NCI-H1436 treated with DMSO at 0.1 percent for 48 hours (cell line): ENCODE data around the gene NOC3L.
"Not testable (repeated sequence)": the region's sequence is repeated elsewhere in the genome, so short reads cannot be mapped to it uniquely, and the experiment has no call there.

Source experiments
- DNase-seq: peaks from one replicate; lab custom pipeline; 2025; lab: John Stamatoyannopoulos, UW

The NOC3L gene

DNA sequence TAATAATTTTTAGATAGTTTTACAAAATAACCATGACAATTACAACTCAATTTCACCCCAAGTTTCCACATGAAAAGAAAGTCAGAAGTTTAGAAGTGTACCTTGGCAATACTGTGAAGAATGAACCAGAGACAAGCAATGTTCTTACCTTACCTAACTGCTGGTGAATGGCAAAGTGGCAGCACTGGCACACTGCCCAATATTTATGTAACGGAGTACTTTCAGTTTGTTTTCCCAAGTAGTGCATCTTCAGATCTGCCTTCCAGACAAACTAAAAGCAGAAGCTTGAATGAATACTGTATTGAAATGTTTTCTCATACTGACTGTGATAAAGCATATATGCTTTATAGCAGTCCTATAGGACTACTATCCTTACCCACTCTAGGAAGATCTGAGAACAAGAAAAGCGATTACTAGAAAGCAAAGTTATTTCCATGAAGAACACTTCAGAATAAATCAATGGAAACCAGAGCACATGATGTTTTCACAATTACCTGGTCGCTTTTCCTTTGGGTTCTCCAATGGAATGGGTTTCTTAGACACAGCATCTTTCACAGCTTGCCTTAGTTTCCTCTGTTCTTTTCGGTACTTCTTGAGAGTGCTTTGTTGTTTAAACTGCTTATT lies 1.5 kb downstream of the NOC3L start:
- DNase-seq = no peak

DNA sequence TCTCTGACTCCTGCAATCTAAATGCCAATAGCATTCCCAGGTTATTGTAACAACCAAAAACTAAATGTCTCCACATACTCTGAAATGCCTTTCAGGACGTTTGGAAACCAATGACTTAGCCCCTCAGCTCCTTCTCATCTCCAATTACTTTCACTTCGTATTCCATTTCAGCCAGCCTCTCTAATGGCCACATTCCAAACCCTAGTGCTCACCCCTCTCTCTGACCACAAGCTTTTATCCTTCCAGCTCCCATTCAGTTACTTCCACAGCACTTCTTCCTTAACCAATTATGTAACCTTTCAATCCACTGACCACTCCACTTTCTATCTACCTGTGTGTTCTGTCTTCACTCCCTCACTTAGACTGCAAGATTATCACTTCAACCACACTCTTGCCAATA lies 4.3 kb downstream of the NOC3L start:
- DNase-seq = no peak

DNA sequence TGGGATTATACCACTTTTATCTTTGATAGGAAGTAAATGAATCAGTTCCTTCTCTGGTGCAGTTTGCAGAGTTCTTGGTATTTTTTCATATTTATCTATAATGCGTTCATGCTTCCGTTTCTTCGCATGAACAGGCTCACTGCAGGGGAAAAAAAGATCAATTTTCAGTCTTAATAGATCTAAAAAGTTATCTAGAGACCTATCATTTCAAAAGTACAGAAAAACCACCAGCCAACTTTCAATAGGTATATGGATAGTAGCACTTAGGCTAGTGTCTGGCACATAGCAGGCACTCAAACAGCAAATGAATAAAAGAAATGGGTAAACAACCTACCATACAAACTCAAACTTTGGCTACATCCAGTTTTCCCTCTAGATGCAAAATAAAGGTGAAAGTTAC lies 5.5 kb downstream of the NOC3L start:
- DNase-seq = no peak

DNA sequence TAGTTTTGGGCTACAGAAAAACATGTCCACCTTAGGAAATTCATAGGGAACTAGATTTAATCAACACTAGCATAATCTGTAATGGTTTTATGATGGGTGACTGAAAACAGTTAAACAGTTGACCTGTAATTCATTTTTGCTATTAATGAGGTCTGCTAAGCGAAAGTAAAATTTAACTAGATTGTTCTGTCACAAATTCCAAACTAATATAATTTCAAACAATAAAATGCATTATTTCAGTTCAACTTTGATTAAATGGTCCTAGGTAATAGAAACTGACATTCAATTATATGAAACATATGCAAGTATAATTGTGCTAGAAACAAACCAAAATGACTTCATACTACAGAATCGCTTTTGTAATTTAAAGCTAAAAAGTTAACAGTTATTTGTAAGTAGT lies 6.9 kb downstream of the NOC3L start:
- DNase-seq = no peak

DNA sequence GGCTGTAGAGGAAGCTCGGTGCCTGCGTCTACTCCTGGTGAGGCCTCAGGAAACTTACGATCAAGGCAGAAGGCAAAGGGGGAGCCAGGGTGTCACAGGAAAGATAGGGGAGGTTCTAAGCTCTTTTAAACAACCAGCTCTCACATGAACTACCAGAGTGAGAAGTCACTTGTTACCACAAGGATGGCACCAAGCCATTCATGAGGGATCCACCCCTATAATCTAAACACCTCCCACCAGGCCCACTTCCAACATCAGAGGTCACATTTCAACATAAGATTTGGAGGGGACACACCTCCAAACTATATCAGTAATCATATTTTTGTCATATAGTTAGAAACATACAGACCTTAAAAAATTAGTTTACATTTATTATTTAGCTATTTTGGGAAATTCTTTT lies 9.4 kb downstream of the NOC3L start:
- DNase-seq = no peak

DNA sequence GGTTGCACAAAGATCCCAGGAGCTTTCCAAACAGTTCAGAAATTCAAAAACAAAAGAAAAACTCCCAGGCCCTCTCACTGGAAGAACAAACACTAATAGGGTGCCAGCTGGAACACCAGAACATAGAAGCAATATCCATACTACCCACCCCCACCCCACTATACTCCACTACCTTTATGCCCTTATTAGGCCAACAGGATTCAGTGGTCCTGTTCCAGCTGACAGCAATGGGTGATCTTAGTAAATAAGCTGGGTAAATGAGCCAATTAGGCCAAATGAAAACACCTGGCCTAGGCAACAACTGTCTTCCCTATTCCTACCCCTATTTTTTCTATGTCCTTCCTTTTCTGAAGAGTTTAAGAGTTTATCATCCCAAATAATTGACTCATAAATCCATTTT lies 11.7 kb downstream of the NOC3L start:
- DNase-seq = no peak

DNA sequence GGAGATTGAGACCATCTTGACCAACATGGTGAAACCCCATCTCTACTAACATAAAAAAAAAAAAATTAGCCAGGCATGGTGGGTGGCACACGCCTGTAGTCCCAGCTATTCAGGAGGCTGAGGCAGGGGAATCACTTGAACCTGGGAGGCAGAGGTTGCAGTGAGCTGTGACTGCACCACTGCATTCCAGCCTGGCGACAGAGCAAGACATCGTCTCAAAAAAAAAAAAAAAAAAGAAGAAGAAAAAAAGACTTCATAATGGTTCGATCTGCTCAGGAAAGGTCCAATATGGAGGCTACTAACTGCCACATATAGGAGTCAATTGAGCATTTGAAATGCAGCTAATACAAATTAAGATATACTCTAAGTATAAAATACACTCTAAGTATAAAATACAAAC lies 12.2 kb downstream of the NOC3L start:
- not testable (repeated sequence) for DNase-seq

DNA sequence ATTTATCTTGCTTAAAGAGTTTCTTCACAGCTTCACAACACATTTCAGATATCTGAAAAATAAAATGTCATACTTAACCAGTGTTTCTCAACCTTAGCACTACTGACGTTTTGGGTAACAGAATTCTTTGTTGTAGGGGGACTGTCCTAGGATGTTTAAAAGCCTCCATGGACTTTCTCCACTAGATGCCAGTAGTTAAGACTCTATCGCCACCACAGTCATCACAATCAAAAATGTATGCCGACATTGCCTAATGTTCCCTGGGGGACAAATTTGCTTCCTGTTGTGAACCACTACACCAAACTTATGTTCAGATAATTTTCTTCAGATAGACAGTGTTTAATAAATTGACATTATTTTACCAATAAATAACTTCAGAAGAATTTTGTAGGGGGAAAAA lies 13.4 kb downstream of the NOC3L start:
- DNase-seq = no peak

DNA sequence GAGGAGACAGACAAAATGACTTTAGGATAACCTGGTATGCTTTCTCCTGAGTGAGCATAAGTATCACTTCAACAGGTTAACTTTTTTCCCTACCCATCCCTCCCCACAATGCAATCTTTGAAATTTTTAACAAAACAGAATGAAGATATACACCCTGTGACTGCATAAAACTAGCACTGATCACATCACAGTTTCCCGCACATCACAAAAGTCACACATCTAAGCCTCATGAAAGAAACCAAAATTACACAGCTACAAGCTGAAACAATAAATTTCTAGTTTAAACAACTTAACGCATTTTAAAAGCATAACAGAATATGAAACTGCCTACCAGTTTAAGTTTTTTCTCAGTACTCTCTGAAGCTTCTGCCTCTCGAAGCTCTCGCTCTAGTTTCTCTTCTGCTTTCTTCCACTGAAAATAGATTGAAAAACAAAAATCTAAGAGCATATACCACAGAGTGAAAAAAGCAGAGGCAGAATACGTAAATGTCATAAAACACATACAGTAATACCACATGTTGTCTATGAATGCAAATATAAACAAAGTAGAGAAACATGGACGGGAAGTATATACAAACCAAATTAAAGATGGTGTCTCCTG lies 18.1 kb downstream of the NOC3L start:
- no peak for DNase-seq

DNA sequence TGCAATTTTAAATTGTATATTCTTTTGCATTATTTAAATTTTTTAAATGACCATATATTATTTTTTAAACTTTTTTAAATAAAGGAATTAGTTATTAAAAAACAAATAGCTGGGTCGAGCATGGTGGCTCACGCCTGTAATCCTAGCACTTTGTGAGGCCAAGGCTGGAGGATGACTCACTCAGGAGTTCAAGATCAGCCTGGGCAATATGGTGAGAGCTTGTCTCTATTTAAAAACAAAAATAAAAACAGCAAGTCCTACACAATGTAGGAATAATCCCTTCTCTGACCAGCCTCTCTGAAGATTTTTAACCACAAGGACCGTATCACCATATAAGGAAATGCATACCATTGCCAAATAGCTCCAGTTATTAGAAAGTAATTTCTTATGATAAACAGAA lies 19.6 kb downstream of the NOC3L start:
- no peak for DNase-seq

DNA sequence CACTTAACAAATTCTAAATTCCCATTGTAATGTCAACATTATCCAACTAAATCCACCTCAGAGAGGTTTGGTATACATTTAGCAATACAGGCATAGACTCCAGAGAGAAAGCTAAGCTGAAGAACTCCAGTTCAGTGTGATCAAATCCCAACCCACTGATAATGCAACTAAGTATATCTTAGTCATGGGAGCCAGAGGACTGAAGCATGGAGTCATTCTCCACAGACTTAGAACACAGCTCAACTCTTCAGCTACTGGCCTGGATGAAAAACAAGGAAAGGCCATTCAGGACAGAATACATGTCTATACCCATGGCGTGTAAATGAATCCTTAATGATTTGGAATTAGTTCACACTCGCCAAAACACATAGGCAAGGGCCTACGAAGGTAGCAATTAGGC lies 27.9 kb downstream of the NOC3L start:
- DNase-seq = no peak

DNA sequence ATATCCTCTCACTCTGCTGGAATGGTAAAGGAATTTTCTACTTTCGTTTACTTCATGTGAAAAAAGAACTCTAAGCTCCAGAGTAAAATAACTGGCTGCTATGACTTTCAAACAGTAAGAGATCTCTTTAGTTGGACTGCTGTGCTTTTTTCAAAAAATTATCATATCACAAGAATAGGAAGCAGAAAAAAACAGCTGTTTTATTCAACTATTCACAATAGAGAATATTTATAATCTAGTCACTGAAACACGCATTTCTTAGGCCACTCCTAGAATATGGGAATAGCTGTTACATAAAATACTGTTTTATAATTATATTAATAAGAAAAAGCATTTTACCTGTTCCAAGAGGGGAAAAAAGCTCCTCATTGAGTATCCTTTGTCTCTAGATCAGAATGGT lies 29.7 kb downstream of the NOC3L start:
- no peak for DNase-seq

DNA sequence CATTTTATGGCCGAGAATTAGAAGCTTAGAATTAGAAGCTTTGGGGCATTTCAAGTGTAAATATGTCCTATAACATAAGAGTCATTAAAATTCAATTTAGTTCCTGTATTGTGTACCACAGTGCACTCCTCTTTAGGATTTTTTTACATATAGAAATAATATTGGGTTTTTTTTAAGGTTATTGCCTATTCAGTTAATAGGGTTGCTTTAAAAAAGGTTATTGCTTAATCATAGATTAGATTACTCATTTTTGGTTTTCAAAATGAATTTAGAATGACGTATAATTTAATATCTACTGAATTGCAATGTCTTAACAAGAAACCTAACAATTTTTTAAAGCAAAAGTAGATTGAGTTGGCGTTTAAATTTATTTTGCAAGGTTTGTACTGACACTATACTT lies 34.1 kb downstream of the NOC3L start:
- DNase-seq = no peak

DNA sequence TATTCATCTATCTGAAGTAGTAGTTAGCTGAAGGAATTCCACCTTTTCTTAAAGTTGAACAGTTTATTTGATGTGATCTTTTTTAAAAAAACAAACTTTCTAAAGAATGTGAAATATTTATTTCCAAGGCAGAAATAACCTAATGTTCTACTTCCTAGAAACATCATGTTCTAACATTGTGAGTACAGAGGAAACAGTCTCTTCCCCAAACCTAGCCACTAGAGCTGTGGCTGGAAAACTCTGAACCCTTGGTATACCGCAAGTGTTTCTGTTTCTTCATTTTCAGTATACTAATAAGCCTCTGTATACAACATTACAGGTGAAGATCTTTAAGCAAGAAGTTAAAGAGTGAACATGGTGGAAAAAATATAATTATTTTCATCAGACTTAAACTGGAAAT lies 35.1 kb downstream of the NOC3L start:
- no peak for DNase-seq

DNA sequence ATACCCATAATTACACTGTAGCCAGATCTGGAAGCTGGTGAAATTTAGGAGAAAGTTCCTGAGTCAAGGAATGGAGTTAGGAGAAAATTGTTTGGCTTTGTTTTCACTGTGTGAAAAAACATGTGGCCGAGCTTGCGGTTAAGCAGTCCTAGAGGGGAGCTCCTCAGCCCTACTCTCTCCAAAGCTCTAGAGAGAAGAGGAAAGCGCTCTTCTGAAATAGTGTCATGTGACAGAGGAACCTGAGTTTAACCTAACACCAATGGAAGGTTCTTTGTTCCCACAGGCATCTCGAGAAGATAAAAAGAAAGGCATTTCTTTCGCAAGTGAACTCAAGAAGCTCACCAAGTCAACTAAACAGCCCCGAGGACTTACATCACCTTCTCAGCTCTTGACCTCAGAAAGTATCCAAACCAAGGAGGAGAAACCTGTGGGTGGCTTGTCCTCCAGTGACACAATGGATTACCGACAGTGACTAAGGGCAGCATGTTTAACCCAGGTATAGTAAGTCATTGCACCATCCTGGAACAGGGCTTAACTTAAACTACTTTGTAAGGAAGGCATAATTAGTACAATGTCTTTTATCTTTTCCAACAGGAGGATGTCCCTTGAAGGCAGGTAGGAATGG lies 38.0 kb downstream of the NOC3L start:
- DNase-seq = no peak

DNA sequence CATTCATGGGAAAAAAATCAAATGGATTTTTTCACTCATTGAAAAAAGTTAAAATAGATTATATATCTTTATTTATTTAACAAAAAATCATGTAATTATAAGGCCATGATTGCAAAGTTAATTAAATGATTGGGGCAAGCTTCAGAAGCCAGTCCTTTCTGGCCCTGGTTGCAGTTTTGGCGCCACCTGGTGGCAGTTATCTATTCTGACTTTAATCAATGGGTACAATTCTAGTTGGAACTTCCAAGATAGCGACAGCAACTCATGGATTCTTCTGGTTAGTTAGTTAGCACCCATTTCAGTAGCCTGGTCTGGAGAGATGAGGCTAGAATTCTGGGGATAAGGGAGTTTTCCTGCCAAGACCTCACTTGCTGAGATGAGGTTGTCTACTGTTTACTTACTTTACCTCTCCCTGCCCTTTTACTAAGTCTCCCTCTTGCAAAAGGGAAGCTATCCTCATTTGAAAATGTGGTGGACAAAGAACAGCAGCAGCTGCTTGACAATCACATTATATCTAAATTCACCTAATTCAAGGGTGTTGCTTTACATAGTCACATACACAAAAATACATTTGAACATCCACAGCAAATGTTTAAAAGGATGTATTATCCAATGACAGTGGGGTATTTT lies 42.3 kb downstream of the NOC3L start:
- no peak for DNase-seq

DNA sequence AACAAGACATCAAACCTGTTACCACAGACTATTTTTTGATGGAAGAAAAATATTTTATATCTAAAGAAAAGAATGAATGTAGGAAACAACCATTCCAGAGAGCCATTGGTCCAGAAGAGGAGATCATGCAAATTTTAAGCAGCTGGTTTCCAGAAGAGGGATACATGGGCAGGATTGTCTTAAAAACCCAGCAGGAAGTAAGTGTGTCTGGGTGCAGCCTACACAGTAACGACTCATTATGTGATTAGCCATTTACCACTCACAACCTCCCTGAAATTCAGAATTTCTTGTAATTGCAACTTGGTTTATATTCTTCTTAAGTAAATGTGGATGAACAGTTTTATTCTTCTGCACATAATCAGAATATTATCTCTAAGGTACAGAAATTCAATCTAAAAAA lies 46.2 kb downstream of the NOC3L start:
- no peak for DNase-seq

DNA sequence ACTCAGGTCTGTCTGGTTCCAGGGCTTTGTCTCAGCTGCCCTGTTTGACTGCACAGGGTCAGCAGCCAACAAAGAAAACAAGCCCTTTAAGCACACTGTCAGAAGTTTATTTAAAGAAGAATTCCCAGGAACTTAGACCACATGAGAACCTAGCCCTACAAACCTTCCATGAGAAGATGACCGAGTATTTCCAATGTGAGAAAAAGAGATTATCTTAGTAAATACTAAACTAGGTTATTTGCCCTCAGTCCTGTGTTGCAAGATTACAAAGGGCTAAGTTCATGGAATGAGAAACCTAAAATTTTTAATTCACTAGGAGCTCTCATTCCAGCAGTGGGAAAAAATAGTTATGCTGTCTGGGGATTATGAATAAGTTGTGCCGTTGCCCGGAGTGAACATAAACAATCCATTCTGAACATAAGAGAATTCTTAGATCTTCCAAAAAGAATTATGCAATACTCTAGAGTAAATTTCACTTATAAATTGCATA lies 46.7 kb downstream of the NOC3L start:
- DNase-seq = no peak

DNA sequence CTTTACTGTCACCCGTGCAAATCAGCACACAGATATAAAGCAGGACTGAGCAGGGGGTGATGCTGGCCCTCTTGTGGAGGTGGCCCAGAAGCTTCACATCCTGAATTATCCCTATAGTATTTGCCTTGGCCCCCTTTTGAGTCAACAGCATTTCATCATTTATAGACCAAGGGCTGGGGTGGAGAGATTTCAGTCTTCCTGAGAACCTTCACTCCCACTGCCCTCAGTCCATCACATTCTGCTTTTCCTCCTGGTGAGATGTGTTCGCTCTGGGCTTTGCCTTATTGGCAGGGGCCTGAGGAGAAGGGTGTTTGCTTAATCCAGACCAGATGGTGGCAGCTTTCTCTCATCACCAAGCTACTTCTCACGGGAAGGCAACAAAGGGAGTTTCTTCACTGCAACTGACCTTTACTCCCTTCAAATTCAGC lies 47.7 kb downstream of the NOC3L start:
- no peak for DNase-seq

DNA sequence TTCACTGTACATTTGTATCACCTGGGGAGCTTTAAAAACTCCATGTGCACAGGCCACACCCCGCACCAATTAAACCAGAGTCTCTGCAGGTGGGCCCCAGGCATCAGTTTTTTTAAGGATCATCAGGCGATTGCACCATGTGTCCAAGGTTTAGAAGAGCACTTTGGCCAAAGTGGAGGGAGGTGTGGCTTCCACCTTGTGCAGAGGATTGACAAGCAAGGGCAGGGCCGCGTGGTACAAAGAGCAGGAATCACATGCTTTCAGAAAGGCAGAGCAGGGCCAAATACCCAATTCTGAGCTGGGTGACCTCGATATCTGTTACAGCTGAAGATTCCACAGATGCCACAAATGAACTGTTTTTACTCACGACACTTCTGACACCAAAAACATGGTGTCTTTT lies 52.4 kb downstream of the NOC3L start:
- DNase-seq = no peak

DNA sequence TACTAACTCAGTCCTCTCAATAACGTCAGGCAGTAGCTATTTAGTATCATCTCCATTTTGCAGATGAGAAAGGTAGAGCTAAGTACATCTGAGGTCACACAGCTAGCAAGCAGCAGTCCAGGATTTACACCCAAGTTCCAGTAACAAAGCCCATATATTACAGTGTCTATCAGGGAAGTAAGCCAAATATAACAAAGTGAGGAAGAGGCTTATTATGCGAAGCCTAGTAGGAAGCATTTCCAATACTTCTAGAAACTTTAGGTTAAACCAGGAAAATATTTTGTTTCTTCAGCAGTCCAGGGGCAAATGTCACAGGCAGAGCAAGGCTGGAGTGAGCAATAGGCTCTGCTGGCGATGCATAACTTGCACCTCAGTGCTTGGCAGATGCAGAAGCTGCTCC lies 53.9 kb downstream of the NOC3L start:
- DNase-seq = no peak

DNA sequence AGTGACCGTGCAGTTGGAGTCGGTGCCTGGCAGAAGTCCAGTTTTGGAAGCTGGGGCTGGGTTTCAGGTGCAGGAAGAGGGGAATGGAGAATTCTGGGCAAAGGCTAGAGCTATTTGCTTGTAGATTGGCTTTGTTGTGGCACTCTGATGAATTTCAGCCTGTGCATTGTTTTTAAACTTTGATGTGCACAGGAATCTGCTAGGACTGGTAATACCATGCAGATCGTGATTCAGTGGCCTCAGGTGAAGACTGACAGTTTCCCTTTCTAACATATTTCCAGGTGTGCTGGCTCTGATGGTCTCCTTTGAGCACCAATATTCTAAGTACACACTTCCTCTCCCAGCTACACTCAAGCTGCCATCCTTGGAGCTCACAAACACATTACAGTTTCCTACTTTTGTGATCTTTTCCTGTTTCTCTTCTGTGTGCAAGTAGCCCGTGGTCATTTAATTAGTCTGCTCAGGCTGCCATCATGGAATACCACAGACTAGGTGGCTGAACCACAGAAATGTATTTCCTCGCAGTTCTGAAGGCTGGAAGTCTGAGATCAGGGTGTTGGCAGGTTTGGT lies 55.6 kb downstream of the NOC3L start:
- DNase-seq = no peak

DNA sequence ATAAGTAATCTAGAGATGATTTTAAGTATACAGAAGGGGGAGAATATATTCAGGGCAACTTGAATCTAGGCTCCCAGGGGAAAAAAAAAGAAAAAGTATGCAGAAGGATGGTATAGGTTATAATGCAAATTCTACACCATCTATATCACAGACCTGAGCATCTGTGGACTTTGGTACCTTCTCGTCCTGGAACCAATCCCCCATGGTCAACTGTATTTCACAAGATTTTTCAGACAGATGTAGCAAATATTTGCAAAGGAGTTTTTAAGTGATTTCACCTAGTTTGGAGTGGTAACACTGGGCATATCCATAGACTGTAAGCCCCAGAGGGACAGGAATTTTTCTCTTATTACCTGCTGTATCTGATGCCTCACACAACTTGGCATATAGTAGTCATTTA lies 58.8 kb downstream of the NOC3L start:
- DNase-seq = no peak
